Neural cell (in vitro differentiated cells): Measurements from ENCODE around the gene TBC1D5.

ENCODE experiments used
- EP300 ChIP-seq: fragments of 450-650 bp; conservative IDR thresholded peaks from 2 replicates; pipeline ENCODE4 v1.6.1; 2014; ENCODE audit warnings: antibody characterized with exemption, mild to moderate bottlenecking, moderate library complexity; ENCODE audit not compliant: poor library complexity, severe bottlenecking
- EZH2 ChIP-seq: fragments of 200-600, 300-800 bp; shearing (Covaris generic), sonication (generic); IDR thresholded peaks from 2 replicates; pipeline ENCODE4 v1.6.1; 2014; ENCODE audit warnings: antibody characterized with exemption, low read length, borderline replicate concordance, mild to moderate bottlenecking; ENCODE audit not compliant: insufficient read depth, poor library complexity, severe bottlenecking
- MXI1 ChIP-seq: fragments of 450-650 bp; conservative IDR thresholded peaks from 2 replicates; pipeline ENCODE4 v1.6.1; 2014; ENCODE audit warnings: antibody characterized with exemption, mild to moderate bottlenecking; ENCODE audit not compliant: poor library complexity, severe bottlenecking
- POLR2AphosphoS5 ChIP-seq: IDR thresholded peaks from 2 replicates; pipeline ENCODE4 v1.6.1; 2012
- TAF1 ChIP-seq: IDR thresholded peaks from 2 replicates; pipeline ENCODE4 v1.6.1; 2012; ENCODE audit warnings: low read depth
- TF ChIP-seq, protein P1 (sequence below): fragments of 450-650 bp; IDR thresholded peaks from 2 replicates; pipeline ENCODE4 v1.5.1; 2014; ENCODE audit warnings: antibody characterized with exemption, mild to moderate bottlenecking, moderate library complexity; ENCODE audit not compliant: poor library complexity, severe bottlenecking

DNA sequence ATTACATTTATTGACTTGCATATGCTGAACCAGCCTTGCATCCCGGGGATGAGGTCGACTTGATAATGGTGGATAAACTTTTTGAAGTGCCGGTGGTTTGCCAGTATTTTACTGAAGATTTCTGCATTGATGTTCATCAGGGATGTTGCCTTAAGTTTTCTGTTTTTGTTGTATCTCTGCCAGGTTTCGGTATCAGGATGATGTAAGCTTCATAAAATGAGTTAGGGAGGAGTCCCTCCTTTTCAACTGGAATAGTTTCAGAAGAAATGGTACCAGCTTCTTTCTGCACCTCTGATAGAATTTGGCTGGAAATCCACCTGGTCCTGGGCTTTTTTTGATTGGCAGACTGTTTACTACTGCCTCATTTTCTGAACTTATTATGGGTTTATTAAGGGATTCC is 250.8 kb downstream of the TBC1D5 start:
- TF ChIP-seq, protein P1, sequence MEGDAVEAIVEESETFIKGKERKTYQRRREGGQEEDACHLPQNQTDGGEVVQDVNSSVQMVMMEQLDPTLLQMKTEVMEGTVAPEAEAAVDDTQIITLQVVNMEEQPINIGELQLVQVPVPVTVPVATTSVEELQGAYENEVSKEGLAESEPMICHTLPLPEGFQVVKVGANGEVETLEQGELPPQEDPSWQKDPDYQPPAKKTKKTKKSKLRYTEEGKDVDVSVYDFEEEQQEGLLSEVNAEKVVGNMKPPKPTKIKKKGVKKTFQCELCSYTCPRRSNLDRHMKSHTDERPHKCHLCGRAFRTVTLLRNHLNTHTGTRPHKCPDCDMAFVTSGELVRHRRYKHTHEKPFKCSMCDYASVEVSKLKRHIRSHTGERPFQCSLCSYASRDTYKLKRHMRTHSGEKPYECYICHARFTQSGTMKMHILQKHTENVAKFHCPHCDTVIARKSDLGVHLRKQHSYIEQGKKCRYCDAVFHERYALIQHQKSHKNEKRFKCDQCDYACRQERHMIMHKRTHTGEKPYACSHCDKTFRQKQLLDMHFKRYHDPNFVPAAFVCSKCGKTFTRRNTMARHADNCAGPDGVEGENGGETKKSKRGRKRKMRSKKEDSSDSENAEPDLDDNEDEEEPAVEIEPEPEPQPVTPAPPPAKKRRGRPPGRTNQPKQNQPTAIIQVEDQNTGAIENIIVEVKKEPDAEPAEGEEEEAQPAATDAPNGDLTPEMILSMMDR = no peak
- TF ChIP-seq EZH2 (no peak), EP300 (no peak), TAF1 (no peak), MXI1 (no peak), POLR2AphosphoS5 (no peak)
